HG03175 (cell line): ENCODE results near the gene UMODL1.
"Not testable (repeated sequence)": the region's sequence is repeated elsewhere in the genome, so short reads cannot be mapped to it uniquely, and the experiment has no call there.

Experiments used
- ATAC-seq: cut with Tn5 transposase; IDR thresholded peaks from one replicate; pipeline ENCODE4 v1.9.1; 2021; ENCODE audit warnings: mild to moderate bottlenecking, moderate library complexity; ENCODE audit not compliant: unreplicated experiment

UMODL1 gene

DNA sequence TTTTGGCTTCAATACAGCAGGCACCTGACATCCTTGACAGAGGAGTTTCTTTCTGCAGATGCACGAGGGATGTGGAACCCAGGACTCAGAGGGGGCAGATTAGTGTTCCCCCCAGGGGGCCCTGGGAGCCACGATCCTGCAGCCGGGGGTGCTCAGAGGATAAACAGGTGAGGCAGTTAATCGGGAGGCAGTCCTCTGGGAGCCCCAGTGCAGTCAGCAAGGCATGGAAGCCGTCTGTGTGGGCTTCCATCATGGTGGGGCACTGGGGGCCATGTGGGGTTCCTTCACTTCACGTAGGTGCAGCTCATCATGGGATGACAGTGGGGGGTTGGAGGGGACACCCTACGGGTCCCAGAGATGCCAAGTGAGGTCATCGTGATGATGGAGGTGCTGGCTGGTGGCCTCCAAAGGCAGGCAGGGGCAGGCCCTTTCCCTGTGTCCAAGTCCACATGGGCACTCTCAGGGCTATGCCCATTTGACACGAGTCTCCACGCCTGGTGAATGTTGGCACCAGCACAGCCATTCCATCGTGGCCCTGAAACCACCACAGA, 88.5 kb downstream of the UMODL1 start:
- no peak for ATAC-seq

DNA sequence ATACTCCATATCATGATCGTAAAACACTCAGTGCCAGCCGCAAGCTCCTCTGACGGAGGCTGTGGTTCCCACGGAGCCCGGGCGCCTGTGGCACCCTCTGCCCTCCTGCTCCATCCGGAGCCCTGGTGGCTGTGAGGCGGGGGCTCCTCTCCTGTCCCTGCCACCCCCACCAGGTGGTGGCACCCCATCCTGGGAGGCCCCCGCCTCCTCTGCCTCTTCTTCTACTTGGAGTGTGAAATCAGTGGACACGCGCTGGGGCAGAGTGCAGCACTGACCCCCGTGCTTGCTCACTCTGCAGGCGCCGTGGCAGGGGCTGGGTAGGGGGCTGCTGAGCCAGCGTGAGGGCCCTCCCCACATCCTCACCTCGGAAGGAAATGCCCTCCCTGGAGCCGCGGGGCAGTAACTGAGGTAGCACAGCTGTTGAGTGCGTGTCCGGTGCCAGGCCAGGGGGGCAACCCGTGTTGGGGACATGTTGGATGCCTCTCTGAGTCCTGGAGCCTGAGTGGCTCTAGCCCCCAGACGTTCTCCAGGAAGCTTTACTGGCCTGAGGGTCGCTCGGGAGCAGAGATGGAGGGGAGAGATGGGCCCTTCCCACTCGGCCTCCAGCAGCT, 89.1 kb downstream of the UMODL1 start:
- no peak for ATAC-seq

DNA sequence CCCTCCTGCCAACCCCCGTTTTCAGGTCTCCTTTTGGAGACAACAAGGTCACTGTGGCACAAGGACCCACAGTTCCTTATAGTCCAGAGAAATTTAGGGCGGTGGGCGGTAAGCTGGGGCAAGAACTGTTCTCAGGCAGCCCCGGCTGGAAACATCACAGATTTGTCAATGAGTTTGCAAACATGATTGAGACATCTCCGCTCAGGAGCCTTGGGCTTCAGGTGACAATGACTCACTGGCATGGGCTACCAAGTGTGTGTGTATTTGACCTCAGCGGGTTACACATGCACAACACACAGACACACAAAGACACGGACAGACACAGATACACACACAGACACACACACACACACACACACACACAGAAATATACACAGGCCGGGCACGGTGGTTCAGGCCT, 89.6 kb downstream of the UMODL1 start:
- ATAC-seq, result no peak

DNA sequence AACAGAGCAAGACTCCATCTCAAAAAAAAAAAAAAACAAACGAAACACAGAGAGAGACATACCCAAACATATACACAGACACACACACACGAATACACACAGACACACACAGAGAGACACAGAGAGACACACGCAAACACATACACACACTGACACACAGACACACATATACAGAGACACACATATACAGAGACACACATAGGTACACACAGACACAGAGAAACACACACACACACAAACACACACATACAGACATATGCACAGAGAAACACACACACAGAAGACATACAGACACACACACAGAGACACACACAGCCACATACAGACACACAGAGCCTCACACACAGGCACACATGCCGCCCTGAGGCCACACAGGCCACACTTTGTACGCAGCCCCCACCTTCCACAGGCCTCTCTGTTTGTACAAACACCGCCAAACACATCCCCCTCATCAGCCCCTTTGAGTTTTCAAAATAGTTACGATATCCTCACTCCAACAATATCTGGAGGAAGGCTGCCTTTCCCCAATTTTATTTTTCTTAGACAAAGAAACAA, 90.4 kb downstream of the UMODL1 start:
- ATAC-seq, result no peak

DNA sequence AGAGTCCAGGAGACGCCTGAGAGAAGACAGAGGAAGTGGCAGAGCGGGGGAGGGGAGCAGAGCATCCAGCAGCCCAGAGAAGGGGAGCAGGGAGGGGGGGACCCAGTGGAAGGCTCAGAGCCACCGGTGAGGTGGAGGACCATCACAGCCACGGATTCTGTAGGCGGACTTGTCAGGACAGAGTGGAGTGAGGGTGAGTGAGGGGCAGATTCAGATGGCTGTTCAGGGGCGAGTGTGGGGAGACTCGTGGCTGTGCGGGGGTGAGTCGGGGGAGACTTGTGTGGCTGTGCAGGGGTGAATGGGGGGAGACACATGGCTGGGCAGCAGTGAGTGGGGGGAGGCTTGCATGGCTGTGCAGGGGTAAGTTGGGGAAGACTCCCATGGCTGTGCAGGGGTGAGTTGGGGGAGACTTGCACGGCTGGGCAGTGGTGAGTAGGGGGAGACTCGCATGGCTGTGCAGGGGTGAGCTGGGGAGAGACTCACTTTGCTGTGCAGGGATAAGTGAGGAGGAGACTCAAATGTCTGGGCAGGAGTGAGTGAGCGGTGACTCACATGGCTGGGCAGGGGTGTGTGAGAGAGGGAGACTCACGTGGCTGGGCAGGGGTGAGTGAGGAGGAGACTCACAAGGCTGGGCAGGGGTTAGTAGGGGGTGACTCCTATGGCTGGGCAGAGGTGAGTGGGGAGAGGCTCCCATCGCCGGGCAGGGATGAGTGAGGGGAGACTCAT, 91.0 kb downstream of the UMODL1 start:
- ATAC-seq, result no peak

DNA sequence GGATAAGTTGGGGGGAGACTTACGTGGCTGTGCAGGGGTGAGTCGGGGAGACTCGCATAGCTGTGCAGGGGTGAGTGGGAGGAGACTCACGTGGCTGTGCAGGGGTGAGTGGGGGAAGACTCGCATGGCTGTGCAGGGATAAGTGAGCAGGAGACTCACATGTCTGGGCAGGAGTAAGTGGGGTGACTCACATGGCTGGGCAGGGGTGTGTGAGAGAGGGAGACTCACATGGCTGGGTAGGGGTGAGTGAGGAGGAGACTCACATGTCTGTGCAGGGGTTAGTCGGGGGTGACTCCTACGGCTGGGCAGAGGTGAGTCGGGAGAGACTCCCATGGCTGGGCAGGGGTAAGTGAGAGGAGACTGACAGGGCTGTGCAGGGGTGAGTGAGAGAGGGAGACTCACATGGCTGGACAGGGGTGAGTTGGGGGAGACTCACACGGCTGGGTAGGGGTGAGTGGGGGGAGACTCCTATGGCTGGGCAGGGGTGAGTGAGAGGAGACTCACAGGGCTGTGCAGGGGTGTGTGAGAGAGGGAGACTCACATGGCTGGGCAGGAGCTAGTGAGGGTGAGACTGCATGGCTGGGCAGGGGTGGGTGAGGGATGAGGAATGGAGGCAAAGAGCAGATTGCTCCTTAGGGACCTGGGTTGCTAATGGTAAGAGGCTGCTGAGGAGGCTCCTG, 91.9 kb downstream of the UMODL1 start:
- no peak for ATAC-seq

DNA sequence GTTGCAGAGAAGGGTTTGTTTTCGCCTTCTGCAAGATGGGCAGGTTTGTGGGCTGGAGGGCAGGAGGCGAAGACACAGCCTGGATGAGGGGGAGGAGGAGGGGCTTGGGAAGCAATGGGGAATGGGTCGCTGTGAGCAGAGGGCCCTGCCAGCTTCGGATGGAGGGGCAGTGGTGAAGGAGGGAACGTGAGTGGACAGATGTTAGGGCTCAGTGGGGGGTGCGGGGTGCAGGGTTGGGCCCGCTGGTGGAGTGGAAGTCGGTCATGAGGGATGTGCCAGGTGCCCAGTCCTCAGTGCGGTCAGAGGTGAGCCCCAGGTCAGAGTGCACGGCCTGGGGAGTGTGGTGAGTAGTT, 92.4 kb downstream of the UMODL1 start:
- ATAC-seq, result no peak

DNA sequence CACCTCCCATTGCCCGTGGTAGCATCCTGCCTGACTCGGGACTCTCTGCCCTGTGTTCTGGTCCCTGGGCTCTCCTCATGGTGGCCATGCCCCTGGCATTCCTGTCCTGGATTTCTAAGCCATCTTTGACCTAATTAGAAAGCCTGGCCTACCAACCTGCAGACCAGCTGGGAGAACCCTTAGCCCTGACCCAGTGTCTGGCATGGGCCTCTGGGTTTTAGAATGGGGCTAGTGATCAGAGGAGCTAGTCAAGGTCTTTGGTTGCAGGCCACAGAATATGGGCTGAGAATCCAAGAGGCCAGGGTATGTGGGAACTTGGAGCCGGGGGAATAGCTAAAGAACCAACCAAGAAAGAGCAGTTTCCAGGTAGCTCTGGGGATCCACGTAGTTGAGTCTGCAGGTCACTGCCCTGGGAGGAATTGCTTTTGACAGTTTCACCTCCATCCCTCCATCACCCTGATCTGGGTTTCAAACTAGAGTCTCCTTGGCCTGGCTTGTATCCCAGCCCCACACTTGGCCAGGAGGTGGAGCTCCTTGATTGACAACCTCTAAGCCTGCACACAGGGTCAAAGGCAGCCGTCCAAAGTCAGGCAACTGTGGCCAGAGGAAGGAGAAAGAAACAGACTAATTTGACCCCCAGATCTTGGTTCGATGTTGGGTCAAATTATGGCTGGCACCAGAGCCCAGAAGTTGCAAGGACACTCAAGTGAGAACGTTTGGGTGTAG, 93.1 kb downstream of the UMODL1 start:
- ATAC-seq, result no peak

DNA sequence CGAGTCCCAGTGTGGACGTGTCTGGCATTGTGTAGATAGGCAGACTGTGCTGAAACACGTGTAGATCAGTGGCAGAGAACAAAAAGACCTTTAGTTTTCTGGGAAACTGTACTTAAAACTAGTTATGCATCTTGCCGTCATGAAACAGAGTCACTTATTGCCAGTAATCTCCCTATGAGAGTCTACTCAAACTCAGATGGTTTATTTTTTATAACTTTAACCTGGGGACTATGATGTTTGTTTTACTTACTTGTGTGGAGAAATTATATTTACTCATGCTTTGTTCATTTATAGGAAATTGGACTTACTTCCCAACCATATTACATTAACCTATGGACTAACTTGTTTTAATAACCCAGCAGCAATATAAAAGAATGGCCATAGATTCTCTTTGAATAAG, 93.7 kb downstream of the UMODL1 start:
- ATAC-seq, result no peak

DNA sequence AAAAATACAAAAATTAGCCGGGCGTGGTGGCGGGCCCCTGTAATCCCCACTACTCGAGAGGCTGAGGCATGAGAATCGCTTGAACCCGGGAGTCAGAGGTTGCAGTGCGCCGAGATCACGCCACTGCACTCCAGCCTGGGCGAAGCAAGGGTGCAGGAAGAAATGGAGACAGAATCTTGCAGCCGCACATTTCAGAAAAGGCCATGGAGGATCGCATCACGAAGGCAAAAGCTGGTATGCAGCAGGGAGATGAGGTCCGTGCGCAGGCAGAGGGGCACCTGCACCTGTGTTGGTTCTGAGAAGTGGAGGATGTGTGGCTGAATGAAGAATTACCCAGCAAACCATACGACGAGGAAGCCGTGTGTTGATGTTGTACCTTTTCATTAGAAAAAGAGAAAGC, 94.8 kb downstream of the UMODL1 start:
- no peak for ATAC-seq

DNA sequence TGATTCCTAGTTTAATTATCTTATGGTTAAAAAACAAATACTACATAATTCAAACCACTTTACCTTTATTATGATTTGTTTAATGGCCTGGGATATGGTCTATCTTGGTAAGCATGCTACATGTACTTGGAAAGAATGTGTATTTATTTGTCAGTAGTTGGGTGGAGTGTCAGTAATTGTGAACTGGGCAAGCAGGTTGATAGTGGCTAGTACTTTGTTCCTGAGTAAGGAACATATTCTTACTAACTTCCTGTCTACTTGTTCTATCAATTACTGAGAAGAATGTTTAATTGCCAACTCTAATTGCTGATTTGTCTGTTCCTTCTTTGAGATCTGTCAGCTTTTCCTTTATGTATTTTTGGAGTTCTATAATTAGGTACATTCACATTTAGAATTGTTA, 98.6 kb downstream of the UMODL1 start:
- no peak for ATAC-seq

DNA sequence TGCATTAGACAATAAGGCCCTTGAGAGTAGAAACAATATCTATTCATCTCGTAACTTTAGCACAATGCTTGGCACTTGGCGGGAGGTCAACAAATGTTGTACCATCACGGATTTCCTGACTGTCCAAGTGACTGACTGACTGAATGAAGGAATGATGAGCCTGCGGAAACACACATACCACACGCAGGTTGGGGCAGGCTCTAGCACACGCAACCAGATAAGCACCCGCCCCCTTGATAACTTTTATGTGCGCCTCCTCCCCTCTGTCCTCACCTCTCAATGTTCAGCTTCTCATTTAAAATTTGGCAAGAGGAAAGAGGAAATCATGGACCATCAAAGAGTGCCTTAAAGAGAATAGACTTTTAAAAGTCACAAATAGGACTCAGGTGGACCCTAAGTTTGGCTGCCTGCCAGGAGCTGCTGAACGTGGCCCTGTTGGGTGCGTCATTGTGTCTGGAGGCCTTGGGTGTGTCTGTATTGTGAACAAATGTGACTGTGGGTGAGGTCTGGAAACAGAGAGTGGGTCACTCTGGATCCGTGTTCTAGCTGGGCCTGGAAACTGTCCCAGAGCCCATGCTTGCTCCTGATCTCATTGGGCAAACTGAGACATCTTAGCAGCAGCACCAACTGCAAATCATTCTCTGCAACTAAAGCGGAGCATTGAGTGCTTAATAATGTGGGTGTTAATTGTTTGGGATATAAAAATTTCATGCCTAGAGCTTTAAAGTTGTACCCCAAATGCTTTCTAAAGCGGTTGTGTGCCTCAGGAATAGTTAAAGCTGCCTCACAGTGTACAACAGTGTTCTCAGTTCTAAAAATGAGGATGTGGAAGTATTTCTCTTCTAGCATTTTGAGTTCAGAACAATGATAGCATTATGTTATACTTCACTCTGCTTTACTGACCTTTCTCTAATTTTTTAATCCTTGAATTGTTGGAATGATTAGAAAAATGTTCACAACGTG, 100.3 kb downstream of the UMODL1 start:
- ATAC-seq, result no peak

DNA sequence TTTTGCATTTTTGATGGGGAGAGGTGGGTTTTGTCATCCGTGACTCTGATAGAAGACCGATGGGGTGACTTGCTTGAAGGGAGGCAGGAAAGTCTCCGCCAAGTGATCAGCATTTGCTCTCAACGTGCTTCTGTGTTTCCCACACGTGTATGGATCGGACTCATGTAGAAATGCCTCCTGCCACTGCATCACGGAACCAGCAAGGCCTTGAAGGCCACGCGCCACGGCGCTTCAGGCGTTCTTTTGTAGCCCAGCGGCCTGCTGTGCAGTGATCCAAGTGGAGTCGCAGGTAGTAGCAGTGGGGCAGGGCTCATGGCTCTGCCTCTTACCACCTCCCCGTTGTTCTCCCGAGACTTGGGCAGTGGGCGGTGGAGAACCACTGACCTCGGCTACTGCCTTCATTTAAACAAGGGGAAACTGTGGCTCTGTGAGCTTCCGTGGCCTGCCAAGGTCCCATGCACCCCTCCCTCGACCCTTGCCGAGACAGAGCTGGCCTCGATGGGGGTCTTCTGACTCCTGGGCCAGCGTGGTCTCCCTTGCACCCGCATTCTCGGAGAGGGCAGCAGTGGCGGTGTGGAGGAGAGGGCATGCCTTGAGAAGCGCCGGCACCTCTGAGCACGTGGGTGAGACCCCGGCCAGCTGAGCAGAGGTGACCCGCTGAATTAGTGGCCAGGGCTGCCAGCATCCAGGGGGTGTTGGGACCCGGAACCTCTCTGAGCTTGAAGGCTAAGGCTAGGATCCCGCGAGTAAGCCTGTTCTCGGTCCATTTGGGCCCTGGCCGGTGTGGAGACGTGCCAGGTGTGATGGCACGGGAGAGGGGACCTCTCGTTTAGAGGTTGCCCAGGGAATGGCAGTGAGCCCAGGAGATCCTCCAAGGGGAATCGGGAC, 101.7 kb downstream of the UMODL1 start:
- ATAC-seq, result no peak

DNA sequence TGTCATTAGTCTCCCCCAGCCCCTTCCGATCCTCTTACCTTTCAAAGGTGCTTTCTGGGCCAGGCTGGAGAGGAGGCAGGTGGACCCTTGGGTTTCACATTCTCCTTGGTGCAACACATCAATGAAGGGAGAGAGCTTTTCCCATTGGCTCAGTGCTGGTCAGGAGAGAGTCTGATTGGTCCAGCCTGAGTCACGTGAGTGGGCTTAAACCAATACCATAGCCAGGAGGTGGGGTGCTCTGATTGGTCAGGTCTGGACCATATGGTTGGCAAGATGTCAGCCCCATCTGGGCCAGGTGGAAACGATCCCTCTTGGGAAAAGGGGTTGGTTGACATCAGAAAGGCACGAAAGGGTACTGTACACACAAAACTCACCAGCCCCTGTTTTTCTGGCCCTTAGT, 103.1 kb downstream of the UMODL1 start:
- no peak for ATAC-seq

DNA sequence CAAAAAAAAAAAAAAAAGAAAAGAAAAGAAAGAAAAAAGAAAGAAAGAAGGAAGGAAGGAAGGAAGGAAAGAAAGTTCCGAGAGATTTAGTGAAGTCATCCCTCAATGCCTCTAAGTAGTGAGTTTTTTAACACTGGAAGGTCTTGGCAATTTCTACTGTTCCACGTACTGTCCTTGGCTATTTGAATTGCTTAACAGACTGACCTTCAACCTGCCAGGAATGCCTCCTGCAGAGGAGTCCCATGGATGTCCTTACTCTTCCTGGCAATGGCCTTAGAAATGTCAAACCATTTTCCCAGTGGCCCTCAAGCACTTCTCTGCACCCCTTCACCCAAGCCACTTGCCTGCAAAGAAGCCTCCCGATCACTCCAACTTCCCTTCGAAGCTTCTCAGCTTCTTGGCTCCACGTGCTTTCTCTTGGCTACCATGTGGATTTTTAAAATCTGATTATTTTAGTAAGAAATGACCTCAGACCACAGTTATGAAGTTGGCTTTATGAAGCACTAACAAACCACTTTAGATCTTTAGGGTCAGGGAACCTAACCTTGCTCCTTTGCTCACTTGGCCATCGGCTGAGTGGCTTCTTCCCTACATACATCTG, 104.1 kb downstream of the UMODL1 start:
- no peak for ATAC-seq

DNA sequence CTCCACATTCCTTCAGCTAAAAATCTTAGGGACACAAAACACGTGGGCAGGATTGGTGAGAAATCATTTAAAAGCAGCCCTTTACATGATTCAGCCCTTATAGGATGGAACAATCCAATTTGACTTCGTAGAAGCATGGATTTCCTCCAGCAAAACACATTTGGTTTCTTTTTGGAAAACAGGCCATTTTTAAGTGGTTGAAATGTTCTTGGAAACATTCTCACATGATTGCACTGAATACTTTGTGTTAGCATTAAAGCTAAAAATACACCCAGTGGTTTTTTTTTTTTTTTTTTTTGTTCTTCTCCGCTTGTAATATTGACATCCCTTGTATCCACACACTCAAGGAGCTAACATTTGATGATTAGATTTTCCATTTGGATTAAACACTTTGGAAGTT, 105.7 kb downstream of the UMODL1 start:
- ATAC-seq, result no peak

DNA sequence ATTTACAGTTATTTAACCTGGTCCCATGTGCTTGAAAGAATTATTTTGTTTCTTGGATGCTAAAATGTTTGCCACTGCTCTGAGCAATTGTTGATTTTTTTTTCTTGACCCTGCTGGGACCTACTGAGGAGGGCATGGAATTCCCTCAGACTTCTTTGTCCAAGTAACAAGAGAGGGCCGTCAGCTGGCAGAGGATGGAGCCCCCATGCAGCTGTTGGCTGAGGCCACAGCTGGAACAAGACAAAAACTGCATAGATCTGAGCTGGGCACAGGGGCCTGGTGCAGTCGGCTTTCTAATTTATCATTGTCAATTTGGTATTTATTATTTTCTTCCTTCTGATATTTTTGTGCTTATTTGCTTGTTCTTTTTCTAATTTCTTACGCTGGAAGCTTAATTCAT, 108.2 kb downstream of the UMODL1 start:
- ATAC-seq, result no peak

DNA sequence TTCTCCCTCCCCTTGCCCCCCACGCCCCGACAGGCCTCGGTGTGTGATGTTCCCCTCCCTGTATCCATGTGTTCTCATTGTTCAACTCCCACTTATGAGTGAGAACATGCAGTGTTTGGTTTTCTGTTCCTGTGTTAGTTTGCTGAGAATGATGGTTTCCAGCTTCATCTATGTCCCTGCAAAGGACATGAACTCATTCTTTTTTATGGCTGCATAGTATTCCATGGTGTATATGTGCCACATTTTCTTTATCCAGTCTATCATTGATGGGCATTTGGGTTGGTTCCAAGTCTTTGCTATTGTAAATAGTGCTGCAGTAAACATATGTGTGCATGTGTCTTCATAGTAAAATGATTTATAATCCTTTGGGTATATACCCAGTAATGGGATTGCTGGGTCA, 108.9 kb downstream of the UMODL1 start:
- ATAC-seq, result not testable (repeated sequence)
